Mesendoderm (in vitro differentiated cells): Measurements from ENCODE around the gene LILRA5.

ENCODE experiments used
- DNase-seq: peaks from one replicate; pipeline ENCODE4 v3.0.0; 2013
- H2AK5ac ChIP-seq: 2 replicates; pipeline ENCODE4 v1.6.1; 2013; ENCODE audit warnings: low read length, inconsistent platforms
- H2BK120ac ChIP-seq: 2 replicates; pipeline ENCODE4 v1.6.1; 2013; ENCODE audit warnings: low read depth, mild to moderate bottlenecking, low read length, moderate library complexity, mixed read lengths
- H2BK15ac ChIP-seq: replicated peaks from 2 replicates; pipeline ENCODE4 v1.6.1; 2013; ENCODE audit warnings: low read depth, mild to moderate bottlenecking, moderate library complexity
- H2BK5ac ChIP-seq: 2 replicates; pipeline ENCODE4 v1.6.1; 2013; ENCODE audit warnings: low read length, inconsistent platforms
- H3K18ac ChIP-seq: 2 replicates; pipeline ENCODE4 v1.6.1; 2013; ENCODE audit warnings: mild to moderate bottlenecking, low read length, mixed read lengths
- H3K23ac ChIP-seq: one replicate; pipeline ENCODE4 v1.6.1; 2013; ENCODE audit warnings: low read length
- H3K27ac ChIP-seq: 2 replicates; pipeline ENCODE4 v1.5.1; 2013; ENCODE audit warnings: low read depth, mild to moderate bottlenecking, inconsistent platforms, low read length, moderate library complexity
- H3K27me3 ChIP-seq: 2 replicates; pipeline ENCODE4 v1.6.1; 2013; ENCODE audit warnings: low read length, control low read depth, mild to moderate bottlenecking, inconsistent platforms; ENCODE audit not compliant: insufficient read depth, poor library complexity
- H3K36me3 ChIP-seq: 2 replicates; pipeline ENCODE4 v1.6.1; 2013; ENCODE audit warnings: low read length, inconsistent platforms; ENCODE audit not compliant: control insufficient read depth, insufficient read depth
- H3K4ac ChIP-seq: one replicate; pipeline ENCODE4 v1.6.1; 2013; ENCODE audit warnings: low read depth, mild to moderate bottlenecking, low read length, moderate library complexity
- H3K4me1 ChIP-seq: 2 replicates; pipeline ENCODE4 v1.6.1; 2013; ENCODE audit warnings: low read depth, low read length, inconsistent platforms; ENCODE audit not compliant: control insufficient read depth
- H3K4me2 ChIP-seq: 2 replicates; pipeline ENCODE4 v1.6.1; 2013; ENCODE audit warnings: low read length
- H3K4me3 ChIP-seq: 2 replicates; pipeline ENCODE4 v1.5.1; 2013; ENCODE audit warnings: mild to moderate bottlenecking, low read length
- H3K56ac ChIP-seq: one replicate; pipeline ENCODE4 v1.6.1; 2013; ENCODE audit warnings: low read length
- H3K79me1 ChIP-seq: 2 replicates; pipeline ENCODE4 v1.6.1; 2013; ENCODE audit warnings: low read length, inconsistent platforms
- H3K79me2 ChIP-seq: 2 replicates; pipeline ENCODE4 v1.6.1; 2013; ENCODE audit warnings: mild to moderate bottlenecking, low read length; ENCODE audit not compliant: control insufficient read depth, insufficient read depth
- H3K9ac ChIP-seq: 2 replicates; pipeline ENCODE4 v1.6.1; 2013; ENCODE audit warnings: low read length, inconsistent platforms
- H4K5ac ChIP-seq: one replicate; pipeline ENCODE4 v1.6.1; 2013; ENCODE audit warnings: low read length
- H4K8ac ChIP-seq: one replicate; pipeline ENCODE4 v1.6.1; 2013; ENCODE audit warnings: low read depth, mild to moderate bottlenecking, control low read depth, low read length, moderate library complexity
- WGBS: extraction: QIAGEN DNeasy Blood & Tissue Kit; methylation state at CpG from one replicate; pipeline ENCODE4 v1.1.7; 2013; ENCODE audit warnings: low lambda C conversion rate, missing lambda C conversion rate; ENCODE audit not compliant: insufficient coverage; ENCODE audit errors: extremely low coverage; 5-methylcytosine and 5-hydroxymethylcytosine counted together

Gene LILRA5

DNA sequence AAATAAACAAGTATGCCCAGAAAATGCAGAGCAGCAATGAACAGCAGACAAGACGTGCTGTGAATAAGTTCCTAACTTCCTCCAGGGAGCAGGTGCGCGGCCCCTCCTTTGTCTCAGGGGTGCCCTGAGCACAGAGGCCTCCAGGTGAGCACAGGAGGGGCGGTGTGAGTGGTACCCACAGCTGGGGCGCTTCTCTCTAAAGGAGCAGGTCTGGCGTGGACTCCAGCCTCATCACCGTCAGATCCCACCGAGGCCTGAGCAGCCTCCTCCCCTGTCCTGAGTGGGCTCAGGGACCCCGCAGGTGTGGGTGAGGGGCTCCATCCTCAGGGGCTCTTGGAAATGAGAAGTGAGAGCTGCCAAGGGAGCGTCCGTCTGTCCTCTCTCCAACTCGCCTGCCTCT, 3.2 kb downstream of the LILRA5 start:
- Histone ChIP-seq H3K79me2 (no peaks in the 10 kb centered on the region), H2BK5ac (no peak overlapping the region), H2AK5ac (no peak overlapping the region), H3K4me1 (no peaks in the 10 kb centered on the region), H3K36me3 (no peaks in the 10 kb centered on the region), H2BK120ac (no peak overlapping the region), H3K23ac (no peak overlapping the region), H3K27ac (no peak overlapping the region), H3K9ac (no peak overlapping the region), H3K27me3 (no peaks in the 10 kb centered on the region), H3K18ac (no peak overlapping the region), H3K79me1 (no peaks in the 10 kb centered on the region), H4K5ac (no peak overlapping the region), H3K56ac (no peak overlapping the region), H3K4me3 (no peak overlapping the region), H3K4me2 (no peak overlapping the region), H2BK15ac (no peak overlapping the region), H3K4ac (no peak overlapping the region), H4K8ac (no peak overlapping the region)
- DNase-seq: no peak
- WGBS: no CpG with 5 or more reads among the region's 12 CpGs

DNA sequence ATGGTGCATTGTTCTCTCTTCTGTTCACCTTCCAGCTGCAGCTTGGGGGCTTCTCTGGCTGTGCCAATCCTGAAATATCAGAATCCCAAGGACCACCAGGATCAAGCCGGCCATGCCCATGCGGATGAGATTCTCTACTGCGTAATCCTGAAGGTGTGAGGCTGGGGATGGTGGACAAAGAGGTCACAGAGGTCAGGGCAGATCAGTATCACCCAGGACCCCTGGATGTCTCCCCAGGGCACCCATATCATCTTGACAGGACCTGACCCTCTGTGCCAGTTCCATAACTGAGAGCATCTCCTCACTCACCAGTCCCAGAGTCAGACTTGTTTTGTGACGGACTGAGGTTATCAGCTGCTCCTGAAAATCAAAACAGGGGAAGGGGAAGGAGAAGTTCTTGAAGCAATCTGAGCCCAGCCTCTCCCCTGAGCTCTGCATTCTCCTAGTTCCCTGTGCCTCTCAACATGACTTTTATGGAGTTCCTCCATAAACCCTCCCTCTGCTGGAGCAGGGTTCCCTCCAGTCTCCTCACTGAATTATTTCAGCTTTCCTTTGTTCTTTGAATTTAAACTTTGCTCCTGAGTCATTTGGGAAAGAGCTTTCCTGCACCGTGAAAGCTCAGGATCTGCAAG, 5.5 kb downstream of the LILRA5 start:
- no peak overlapping the region for H3K23ac ChIP-seq
- H3K56ac ChIP-seq: no peak overlapping the region
- no CpG with 5 or more reads among the region's 5 CpGs for WGBS
- H4K5ac ChIP-seq: no peak overlapping the region
- no peak overlapping the region for H2BK5ac ChIP-seq
- DNase-seq: no peak
- H3K4me2 ChIP-seq: no peak overlapping the region
- H2BK120ac ChIP-seq: no peak overlapping the region
- H3K27ac ChIP-seq: no peak overlapping the region
- H3K79me2 ChIP-seq: no peaks in the 10 kb centered on the region
- no peak overlapping the region for H2BK15ac ChIP-seq
- no peak overlapping the region for H3K18ac ChIP-seq
- H4K8ac ChIP-seq: no peak overlapping the region
- no peak overlapping the region for H3K9ac ChIP-seq
- H3K36me3 ChIP-seq: no peaks in the 10 kb centered on the region
- no peak overlapping the region for H3K4ac ChIP-seq
- H3K79me1 ChIP-seq: no peaks in the 10 kb centered on the region
- no peak overlapping the region for H3K4me3 ChIP-seq
- no peak overlapping the region for H2AK5ac ChIP-seq
- H3K27me3 ChIP-seq: no peaks in the 10 kb centered on the region
- no peaks in the 10 kb centered on the region for H3K4me1 ChIP-seq

GRCh38 chr19:54305141-54305540, 7.8 kb downstream of the LILRA5 start:
- Histone ChIP-seq H3K4me1 (no peaks in the 10 kb centered on the region), H3K4me3 (no peak overlapping the region), H3K56ac (no peak overlapping the region), H3K79me2 (no peaks in the 10 kb centered on the region), H3K27me3 (no peaks in the 10 kb centered on the region), H4K8ac (no peak overlapping the region), H3K4me2 (no peak overlapping the region), H3K36me3 (no peaks in the 10 kb centered on the region), H3K79me1 (no peaks in the 10 kb centered on the region), H3K27ac (no peak overlapping the region), H3K23ac (no peak overlapping the region), H3K18ac (no peak overlapping the region), H3K9ac (no peak overlapping the region), H4K5ac (no peak overlapping the region), H3K4ac (no peak overlapping the region), H2BK15ac (no peak overlapping the region), H2AK5ac (no peak overlapping the region), H2BK5ac (no peak overlapping the region), H2BK120ac (no peak overlapping the region)
- no peak for DNase-seq
- WGBS: no CpG with 5 or more reads among the region's 1 CpG

DNA sequence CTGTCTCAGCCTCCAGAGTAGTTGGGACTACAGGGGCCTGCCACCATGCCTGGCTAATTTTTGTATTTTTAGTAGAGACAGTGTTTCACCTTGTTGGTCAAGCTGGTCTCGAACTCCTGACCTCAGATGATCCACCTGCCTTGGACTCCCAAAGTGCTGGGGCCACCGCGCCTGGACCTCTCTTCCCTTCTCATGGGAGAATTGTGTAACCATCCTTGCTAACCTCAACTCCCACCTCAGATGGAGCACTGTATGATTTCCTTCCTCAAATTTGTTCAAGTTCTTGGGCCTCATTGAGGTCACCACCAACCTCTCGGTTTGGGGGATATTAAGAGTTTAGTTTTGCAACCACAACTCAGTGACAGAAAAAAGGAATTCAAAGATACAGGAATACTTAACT, 10.7 kb downstream of the LILRA5 start:
- no peak overlapping the region for H3K18ac ChIP-seq
- no peaks in the 10 kb centered on the region for H3K36me3 ChIP-seq
- H2BK120ac ChIP-seq: no peak overlapping the region
- no peak overlapping the region for H2BK5ac ChIP-seq
- H4K8ac ChIP-seq: no peak overlapping the region
- H3K56ac ChIP-seq: no peak overlapping the region
- no peak overlapping the region for H3K9ac ChIP-seq
- H3K4me2 ChIP-seq: no peak overlapping the region
- no peaks in the 10 kb centered on the region for H3K27me3 ChIP-seq
- no peak overlapping the region for H3K27ac ChIP-seq
- no peaks in the 10 kb centered on the region for H3K4me1 ChIP-seq
- no peaks in the 10 kb centered on the region for H3K79me1 ChIP-seq
- H4K5ac ChIP-seq: no peak overlapping the region
- no peak overlapping the region for H2BK15ac ChIP-seq
- H3K79me2 ChIP-seq: no peaks in the 10 kb centered on the region
- H3K4me3 ChIP-seq: no peak overlapping the region
- DNase-seq: no peak
- no CpG with 5 or more reads among the region's 4 CpGs for WGBS
- no peak overlapping the region for H3K4ac ChIP-seq
- H3K23ac ChIP-seq: no peak overlapping the region
- H2AK5ac ChIP-seq: no peak overlapping the region

GRCh38 chr19:54299515-54299914, 13.5 kb downstream of the LILRA5 start:
- Histone ChIP-seq H2BK15ac (no peak overlapping the region), H3K4ac (no peak overlapping the region), H3K79me2 (no peaks in the 10 kb centered on the region), H3K9ac (no peak overlapping the region), H4K5ac (no peak overlapping the region), H3K4me2 (no peak overlapping the region), H3K4me3 (no peak overlapping the region), H3K23ac (no peak overlapping the region), H2BK120ac (no peak overlapping the region), H4K8ac (no peak overlapping the region), H3K56ac (no peak overlapping the region), H3K36me3 (no peaks in the 10 kb centered on the region), H2BK5ac (no peak overlapping the region), H3K4me1 (no peaks in the 10 kb centered on the region), H3K27ac (no peak overlapping the region), H2AK5ac (no peak overlapping the region), H3K18ac (no peak overlapping the region), H3K79me1 (no peaks in the 10 kb centered on the region), H3K27me3 (no peaks in the 10 kb centered on the region)
- DNase-seq: no peak
- no CpG with 5 or more reads among the region's 5 CpGs for WGBS

DNA sequence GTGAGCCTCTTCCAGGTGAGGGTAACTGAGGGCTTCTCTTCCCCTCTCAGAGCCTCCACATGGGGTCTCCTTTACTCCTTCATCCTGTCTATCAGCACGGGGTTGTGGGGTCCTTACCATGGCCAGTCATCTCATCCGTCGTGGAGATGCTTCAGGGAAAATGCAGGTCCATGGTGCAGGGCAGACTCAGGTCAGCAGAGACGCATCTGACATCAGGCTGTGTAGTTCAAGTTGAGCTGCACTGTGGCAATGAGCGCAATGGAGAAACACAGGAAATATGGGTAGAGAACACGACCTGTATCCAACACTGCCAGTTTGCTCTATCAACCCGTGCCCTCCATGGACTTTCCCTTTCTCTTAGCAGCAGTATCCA, 13.9 kb downstream of the LILRA5 start:
- H2BK120ac ChIP-seq: no peak overlapping the region
- H3K79me1 ChIP-seq: no peaks in the 10 kb centered on the region
- H3K56ac ChIP-seq: no peak overlapping the region
- H3K4me3 ChIP-seq: no peak overlapping the region
- no peak overlapping the region for H2BK15ac ChIP-seq
- no CpG with 5 or more reads among the region's 7 CpGs for WGBS
- H3K9ac ChIP-seq: no peak overlapping the region
- no peak overlapping the region for H3K18ac ChIP-seq
- no peak overlapping the region for H3K4ac ChIP-seq
- no peaks in the 10 kb centered on the region for H3K36me3 ChIP-seq
- H3K27ac ChIP-seq: no peak overlapping the region
- H3K27me3 ChIP-seq: no peaks in the 10 kb centered on the region
- no peak overlapping the region for H3K4me2 ChIP-seq
- H2AK5ac ChIP-seq: no peak overlapping the region
- DNase-seq: no peak
- no peaks in the 10 kb centered on the region for H3K79me2 ChIP-seq
- no peak overlapping the region for H4K8ac ChIP-seq
- H3K4me1 ChIP-seq: no peaks in the 10 kb centered on the region
- no peak overlapping the region for H2BK5ac ChIP-seq
- H3K23ac ChIP-seq: no peak overlapping the region
- H4K5ac ChIP-seq: no peak overlapping the region
